Vagina (tissue), 2 donors: Measurements from ENCODE around the gene PCDH1.

ENCODE experiments used
- POLR2A ChIP-seq, 2 donors: fragments of 450-650 bp; IDR thresholded peaks; one replicate each; pipeline ENCODE4 v1.6.1; 2017; ENCODE audit warnings: antibody characterized with exemption in 2 of 2, mild to moderate bottlenecking in 2 of 2, moderate library complexity in 2 of 2
- TF ChIP-seq, protein P1 (sequence below), 3 experiments: fragments of 450-650 bp in 2 of 3; fragments of 200-600 bp in 1 of 3; sonication (generic) in 1 of 3; IDR thresholded peaks; one replicate each; pipeline ENCODE4 v1.5.1; 2017 to 2019; ENCODE audit warnings: antibody characterized with exemption in 3 of 3, mild to moderate bottlenecking in 2 of 3, moderate library complexity in 2 of 3

DNA sequence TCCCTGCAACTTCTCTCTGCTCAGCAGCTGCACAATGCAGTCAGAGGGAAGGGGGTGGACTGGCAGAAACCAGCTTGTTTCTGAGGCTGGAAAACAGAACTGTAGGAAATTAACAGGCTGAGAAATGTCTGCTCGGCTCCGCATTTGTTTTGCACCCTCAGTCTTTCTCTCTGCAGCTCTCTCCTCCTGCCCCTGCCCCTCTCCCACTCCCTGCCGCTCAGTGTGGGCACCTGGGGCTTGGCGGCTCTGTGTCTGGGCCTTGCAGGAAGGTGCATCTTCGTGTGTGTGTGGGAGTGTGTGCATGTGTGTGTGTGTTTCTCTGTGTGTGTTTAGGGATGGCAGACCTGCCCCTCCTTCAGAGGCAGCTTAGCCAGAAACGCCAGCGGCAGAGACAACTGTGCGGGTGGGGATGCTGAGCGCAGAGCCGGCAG, 53.0 kb downstream of the PCDH1 start:
- TF ChIP-seq, protein P1, sequence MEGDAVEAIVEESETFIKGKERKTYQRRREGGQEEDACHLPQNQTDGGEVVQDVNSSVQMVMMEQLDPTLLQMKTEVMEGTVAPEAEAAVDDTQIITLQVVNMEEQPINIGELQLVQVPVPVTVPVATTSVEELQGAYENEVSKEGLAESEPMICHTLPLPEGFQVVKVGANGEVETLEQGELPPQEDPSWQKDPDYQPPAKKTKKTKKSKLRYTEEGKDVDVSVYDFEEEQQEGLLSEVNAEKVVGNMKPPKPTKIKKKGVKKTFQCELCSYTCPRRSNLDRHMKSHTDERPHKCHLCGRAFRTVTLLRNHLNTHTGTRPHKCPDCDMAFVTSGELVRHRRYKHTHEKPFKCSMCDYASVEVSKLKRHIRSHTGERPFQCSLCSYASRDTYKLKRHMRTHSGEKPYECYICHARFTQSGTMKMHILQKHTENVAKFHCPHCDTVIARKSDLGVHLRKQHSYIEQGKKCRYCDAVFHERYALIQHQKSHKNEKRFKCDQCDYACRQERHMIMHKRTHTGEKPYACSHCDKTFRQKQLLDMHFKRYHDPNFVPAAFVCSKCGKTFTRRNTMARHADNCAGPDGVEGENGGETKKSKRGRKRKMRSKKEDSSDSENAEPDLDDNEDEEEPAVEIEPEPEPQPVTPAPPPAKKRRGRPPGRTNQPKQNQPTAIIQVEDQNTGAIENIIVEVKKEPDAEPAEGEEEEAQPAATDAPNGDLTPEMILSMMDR (IDR thresholded peaks at IDR 0.05): no peak
- TF ChIP-seq POLR2A (IDR thresholded peaks at IDR 0.05): no peak
